GM23338 (cell line): ENCODE measurements around the gene SNPH. TPM values are rescaled to one million over a fixed set of nuclear protein-coding genes. Genes with fewer than 3 reads are reported as not detected.

ENCODE experiments used
- ATAC-seq: fragments of 200-7000 bp; cut with Tn5 transposase; 3 replicates; pipeline ENCODE4 v1.9.1; 2020
- DNase-seq: peaks from one replicate; pipeline ENCODE4 v3.0.0-alpha.2; 2015; ENCODE audit warnings: low spot score
- H2AFZ ChIP-seq: fragments of 200-600 bp; sonication (generic); 2 replicates; pipeline ENCODE4 v1.8.0; 2016; ENCODE audit warnings: antibody characterized with exemption, mild to moderate bottlenecking, moderate library complexity
- H3F3A ChIP-seq: fragments of 200-600 bp; sonication (generic); replicated peaks from 2 replicates; pipeline ENCODE4 v1.8.0; 2017; ENCODE audit warnings: antibody characterized with exemption, mixed run types, low read depth
- H3K27ac ChIP-seq: fragments of 200-600 bp; sonication (generic); 2 replicates; pipeline ENCODE4 v1.6.1; 2016; ENCODE audit warnings: low read depth
- H3K27me3 ChIP-seq: fragments of 200-600 bp; sonication (generic); 2 replicates; pipeline ENCODE4 v1.8.0; 2016; ENCODE audit warnings: mild to moderate bottlenecking, mixed run types, moderate library complexity; ENCODE audit not compliant: insufficient read depth
- H3K36me3 ChIP-seq: fragments of 200-600 bp; sonication (generic); 2 replicates; pipeline ENCODE4 v1.8.0; 2016; ENCODE audit warnings: mild to moderate bottlenecking; ENCODE audit not compliant: insufficient read depth
- H3K4me1 ChIP-seq: fragments of 200-600 bp; sonication (generic); 2 replicates; pipeline ENCODE4 v1.8.0; 2016; ENCODE audit warnings: mild to moderate bottlenecking, moderate library complexity; ENCODE audit not compliant: insufficient read depth
- H3K4me2 ChIP-seq: fragments of 200-600 bp; sonication (generic); 2 replicates; pipeline ENCODE4 v1.7.1; 2017; ENCODE audit warnings: mixed run types
- H3K4me3 ChIP-seq: fragments of 200-600 bp; sonication (generic); 2 replicates; pipeline ENCODE4 v1.6.1; 2016; ENCODE audit warnings: mixed run types
- H3K79me2 ChIP-seq: fragments of 200-600 bp; sonication (generic); replicated peaks from 2 replicates; pipeline ENCODE4 v1.8.0; 2017; ENCODE audit warnings: mild to moderate bottlenecking; ENCODE audit not compliant: insufficient read depth
- H3K9me2 ChIP-seq: fragments of 200-600 bp; sonication (generic); 2 replicates; pipeline ENCODE4 v1.8.0; 2017; ENCODE audit not compliant: insufficient read depth
- H4K20me1 ChIP-seq: fragments of 200-600 bp; sonication (generic); replicated peaks from 2 replicates; pipeline ENCODE4 v1.8.0; 2017; ENCODE audit warnings: mild to moderate bottlenecking; ENCODE audit not compliant: insufficient read depth
- H3K27ac Mint-ChIP-seq: 2 replicates; pipeline ENCODE4 v1.8.0; 2020; ENCODE audit warnings: inconsistent platforms, mild to moderate bottlenecking, moderate library complexity, mixed read lengths
- H3K27me3 Mint-ChIP-seq: 3 replicates; pipeline ENCODE4 v1.8.0; 2022; ENCODE audit warnings: low read depth, mild to moderate bottlenecking, moderate library complexity, mixed read lengths, inconsistent platforms; ENCODE audit not compliant: insufficient read depth, poor library complexity
- H3K36me3 Mint-ChIP-seq: 3 replicates; pipeline ENCODE4 v1.8.0; 2021; ENCODE audit warnings: low read depth, mild to moderate bottlenecking, inconsistent platforms, moderate library complexity, mixed read lengths
- H3K4me1 Mint-ChIP-seq: 3 replicates; pipeline ENCODE4 v1.8.0; 2020; ENCODE audit warnings: mild to moderate bottlenecking, inconsistent platforms, mixed read lengths
- H3K4me3 Mint-ChIP-seq: 3 replicates; pipeline ENCODE4 v1.8.0; 2021; ENCODE audit warnings: moderate library complexity, mild to moderate bottlenecking, inconsistent platforms, mixed read lengths
- H3K9me3 Mint-ChIP-seq: 3 replicates; pipeline ENCODE4 v1.8.0; 2020; ENCODE audit warnings: moderate library complexity, mild to moderate bottlenecking, inconsistent platforms, mixed read lengths
- CREB1 ChIP-seq: fragments of 250-450 bp; sonication (Bioruptor Pico); IDR thresholded peaks from 2 replicates; pipeline ENCODE4 v1.5.0; 2020; ENCODE audit warnings: low read depth, mild to moderate bottlenecking, moderate library complexity
- CTCF ChIP-seq, 2 experiments: fragments of 200-600 bp in 1 of 2; sonication (generic) in 1 of 2; conservative IDR thresholded peaks; 2 replicates each; pipeline versions ENCODE4 v1.5.1 to v1.6.1; 2016 to 2017; ENCODE audit warnings: antibody characterized with exemption in 2 of 2, low read depth in 2 of 2, mild to moderate bottlenecking in 2 of 2, moderate library complexity in 1 of 2
- ETS1 ChIP-seq: IDR thresholded peaks from 2 replicates; pipeline ENCODE4 v1.6.1; 2016; ENCODE audit warnings: antibody characterized with exemption
- EZH2 ChIP-seq: fragments of 200-600 bp; sonication (generic); IDR thresholded peaks from one replicate; pipeline ENCODE4 v1.8.0; 2017; ENCODE audit warnings: antibody characterized with exemption, mild to moderate bottlenecking, low read depth; ENCODE audit not compliant: unreplicated experiment
- EZH2phosphoT487 ChIP-seq: fragments of 200-600 bp; sonication (generic); IDR thresholded peaks from one replicate; pipeline ENCODE4 v1.8.1; 2018; ENCODE audit warnings: antibody characterized with exemption; ENCODE audit not compliant: unreplicated experiment
- JUNB ChIP-seq: IDR thresholded peaks from one replicate; pipeline ENCODE4 v1.6.1; 2016; ENCODE audit warnings: antibody characterized with exemption; ENCODE audit not compliant: unreplicated experiment
- REST ChIP-seq: IDR thresholded peaks from one replicate; pipeline ENCODE4 v1.6.1; 2018; ENCODE audit warnings: antibody characterized with exemption; ENCODE audit not compliant: unreplicated experiment
- STAT1 ChIP-seq: IDR thresholded peaks from one replicate; pipeline ENCODE4 v1.6.1; 2016; ENCODE audit warnings: antibody characterized with exemption; ENCODE audit not compliant: unreplicated experiment
- ZNF114 ChIP-seq: fragments of 250-450 bp; sonication (Bioruptor Pico); IDR thresholded peaks from 2 replicates; pipeline ENCODE4 v1.5.0; 2020; ENCODE audit warnings: mild to moderate bottlenecking, moderate library complexity
- ZNF331 ChIP-seq: fragments of 250-450 bp; sonication (Bioruptor Pico); IDR thresholded peaks from 2 replicates; pipeline ENCODE4 v1.5.0; 2020; ENCODE audit warnings: low read depth, mild to moderate bottlenecking, moderate library complexity
- polyA plus RNA-seq: library from polyadenylated mRNA; unstranded; fragments of >200 nt; fragmentation: Nextera tagmentation; extraction: Ambion mirVana; gene quantifications from 2 replicates; pipeline ENCODE4 v1.2.1, GENCODE V29; 2016
- total RNA-seq: library from RNA; depleted of rRNA; stranded (reverse); fragments of >200 nt; shearing (Covaris generic); gene quantifications from 2 replicates; pipeline ENCODE4 v1.2.3, GENCODE V29; 2014

SNPH gene
- total and polyA plus RNA-seq, 2 experiments from 2014 or later: 1.5 to 5.8 TPM

- H2AFZ ChIP-seq: no peak overlapping the region
- TF ChIP-seq STAT1 (no peak), JUNB (no peak), ZNF114 (CRISPR knock-in tag) (no peak), ETS1 (no peak), REST (no peak), EZH2phosphoT487 (no peak), CREB1 (CRISPR knock-in tag) (no peak), EZH2 (no peak), ZNF331 (CRISPR knock-in tag) (no peak)
- no peaks in the 10 kb centered on the region for H3F3A ChIP-seq
- no peak overlapping the region for H3K4me3 Mint-ChIP-seq
- H3K27ac ChIP-seq: no peak overlapping the region
- H4K20me1 ChIP-seq: no peaks in the 10 kb centered on the region
- no peaks in the 10 kb centered on the region for H3K36me3 ChIP-seq
- peaks cover 8% of the 10 kb centered on the region for H3K27me3 Mint-ChIP-seq
- DNase-seq: no peak
- no peak overlapping the region for H3K4me2 ChIP-seq
- H3K27ac Mint-ChIP-seq: no peak overlapping the region
- H3K79me2 ChIP-seq: no peaks in the 10 kb centered on the region
- no peaks in the 10 kb centered on the region; the same call in 2 of the 3 replicates for H3K36me3 Mint-ChIP-seq
- no peaks in the 10 kb centered on the region for H3K9me2 ChIP-seq
- no peak overlapping the region for H3K4me3 ChIP-seq
- H3K4me1 ChIP-seq: no peaks in the 10 kb centered on the region
- ATAC-seq: no peak
- H3K9me3 Mint-ChIP-seq: no peaks in the 10 kb centered on the region
- H3K27me3 ChIP-seq: no peaks in the 10 kb centered on the region
- H3K4me1 Mint-ChIP-seq: peaks cover 8% of the 10 kb centered on the region
Measured at GRCh38 chr20:1296922-1297321, 30.8 kb downstream of the SNPH start.

GRCh38 chr20:1297486-1297885 is 31.4 kb downstream of the SNPH start:
- no peaks in the 10 kb centered on the region for H3K27me3 ChIP-seq
- H3K9me3 Mint-ChIP-seq: no peaks in the 10 kb centered on the region
- H3K4me1 Mint-ChIP-seq: peaks cover 8% of the 10 kb centered on the region
- no peaks in the 10 kb centered on the region for H3K4me1 ChIP-seq
- no peaks in the 10 kb centered on the region for H3K36me3 ChIP-seq
- no peak for TF ChIP-seq CTCF (conservative IDR thresholded peaks at IDR 0.05; ENCODE audit: low read depth in 2 of 2)
- H3K9me2 ChIP-seq: no peaks in the 10 kb centered on the region
- no peaks in the 10 kb centered on the region for H3F3A ChIP-seq
- no peak overlapping the region for H3K4me3 Mint-ChIP-seq
- no peak overlapping the region for H3K4me2 ChIP-seq
- H4K20me1 ChIP-seq: no peaks in the 10 kb centered on the region
- no peaks in the 10 kb centered on the region; the same call in 2 of the 3 replicates for H3K36me3 Mint-ChIP-seq
- no peak overlapping the region for H3K27ac ChIP-seq
- no peak overlapping the region for H2AFZ ChIP-seq
- no peak for ATAC-seq
- H3K27ac Mint-ChIP-seq: no peak overlapping the region
- no peak for DNase-seq
- no peak overlapping the region for H3K4me3 ChIP-seq
- peaks cover 8% of the 10 kb centered on the region for H3K27me3 Mint-ChIP-seq
- H3K79me2 ChIP-seq: no peaks in the 10 kb centered on the region
